Measurements from ENCODE around the gene PAQR5. TPM values are rescaled to one million over a fixed set of nuclear protein-coding genes. Genes with fewer than 3 reads are reported as not detected.
A peak's percentile ranks its signal among the peaks of the same experiment; 100 is the strongest.

The PAQR5 gene
- total RNA-seq, 4 donors from 2014 or later, result 0.27 to 2.6 (median 1.4) TPM

- Histone ChIP-seq H3K27ac (peak overlapping the region in 1 of 4 donors; percentile 37), H3K9me3 (no peaks in the 10 kb centered on the region), H3K4me1 (peaks cover 0 to 67% (median 15%) of the 10 kb centered on the region in 3 donors), H3K36me3 (peaks cover 0 to 34% of the 10 kb centered on the region in 2 donors), H3K4me3 (no peak overlapping the region), H3K27me3 (no peaks in the 10 kb centered on the region)
- 74 to 76% methylated on average over 11 to 13 of the region's 13 CpGs for WGBS, 2 donors (ENCODE audit: low coverage in 1 of 2)
- TF ChIP-seq POLR2AphosphoS5 (IDR thresholded peaks at IDR 0.05) (peak; percentile 27), EP300 (IDR thresholded peaks at IDR 0.05) (no peak)
- ATAC-seq, result no peak
Measured at GRCh38 chr15:69456208-69457166, 157.8 kb downstream of the PAQR5 start.

Other genes with a start within 250 kb of the PAQR5 start
- gene GLCE, start 138.3 kb upstream of the PAQR5 start, total RNA-seq, result 10 to 100 TPM in 3 of 4 donors, 1 to 10 TPM in 1; 5.9 to 18.8 (median 10.2) TPM
- gene KIF23, start 115.4 kb downstream of the PAQR5 start, total RNA-seq, result 1 to 10 TPM; 1.1 to 8.6 (median 4.7) TPM
- 100 to 1,000 TPM; 337 to 657 (median 426) TPM for gene RPLP1, start 153.9 kb downstream of the PAQR5 start, total RNA-seq

All from gastroesophageal sphincter (tissue), 4 donors.